ENCODE results near the gene ARHGAP19.
"Not testable (repeated sequence)": the region's sequence is repeated elsewhere in the genome, so short reads cannot be mapped to it uniquely, and the experiment has no call there.

The ARHGAP19 gene

GRCh38 chr10:97279121-97279815 is 13.2 kb downstream of the ARHGAP19 start:
- no peak for DNase-seq

- DNase-seq, result peak; percentile 80
These were observed 13.9 kb downstream of the ARHGAP19 start for GRCh38 chr10:97278491-97278989.

- no peak for DNase-seq
These were observed 14.9 kb downstream of the ARHGAP19 start for GRCh38 chr10:97277551-97277950.

- DNase-seq, result no peak
These were observed 17.6 kb downstream of the ARHGAP19 start for GRCh38 chr10:97274828-97275227.

GRCh38 chr10:97273700-97274099 is 18.7 kb downstream of the ARHGAP19 start:
- DNase-seq, result no peak

GRCh38 chr10:97270523-97271154 is 21.8 kb downstream of the ARHGAP19 start:
- no peak for DNase-seq

- no peak for DNase-seq
These were observed 24.8 kb downstream of the ARHGAP19 start for GRCh38 chr10:97267671-97268070.

- DNase-seq, result not testable (repeated sequence)
These were observed 27.3 kb downstream of the ARHGAP19 start for GRCh38 chr10:97265095-97265494.

GRCh38 chr10:97263971-97264370 is 28.5 kb downstream of the ARHGAP19 start:
- DNase-seq, result no peak

GRCh38 chr10:97261656-97262055 is 30.8 kb downstream of the ARHGAP19 start:
- DNase-seq, result no peak

- DNase-seq, result no peak
These were observed 31.3 kb downstream of the ARHGAP19 start for GRCh38 chr10:97261183-97261582.

GRCh38 chr10:97259119-97259518 is 33.3 kb downstream of the ARHGAP19 start:
- no peak for DNase-seq

- DNase-seq, result no peak
These were observed 36.1 kb downstream of the ARHGAP19 start for GRCh38 chr10:97256356-97256755.

GRCh38 chr10:97255512-97256293 is 36.7 kb downstream of the ARHGAP19 start:
- no peak for DNase-seq

GRCh38 chr10:97254694-97255093 is 37.7 kb downstream of the ARHGAP19 start:
- no peak for DNase-seq

GRCh38 chr10:97250952-97251351 is 41.5 kb downstream of the ARHGAP19 start:
- DNase-seq, result no peak

GRCh38 chr10:97243836-97244235 is 48.6 kb downstream of the ARHGAP19 start:
- DNase-seq, result no peak

- DNase-seq, result no peak
These were observed 53.6 kb downstream of the ARHGAP19 start for GRCh38 chr10:97238855-97239254.

GRCh38 chr10:97235353-97235752 is 57.1 kb downstream of the ARHGAP19 start:
- DNase-seq, result no peak

- peak; percentile 18 for DNase-seq
These were observed 58.0 kb downstream of the ARHGAP19 start for GRCh38 chr10:97234400-97234799.

- no peak for DNase-seq
These were observed 62.3 kb downstream of the ARHGAP19 start for GRCh38 chr10:97230146-97230545.

GRCh38 chr10:97229322-97230015 is 63.0 kb downstream of the ARHGAP19 start:
- DNase-seq, result no peak

GRCh38 chr10:97228775-97229157 is 63.7 kb downstream of the ARHGAP19 start:
- no peak for DNase-seq
